IMR-90 (cell line): ENCODE results near the gene GBF1.

Experiments
- CEBPB ChIP-seq: IDR thresholded peaks from 2 replicates; pipeline ENCODE4 v1.6.1; 2012; ENCODE audit warnings: low read depth, low read length, improper control_type of control experiment
- CHD1 ChIP-seq: IDR thresholded peaks from 2 replicates; pipeline ENCODE4 v1.6.1; 2012; ENCODE audit warnings: low read depth, low read length, improper control_type of control experiment
- CTCF ChIP-seq: conservative IDR thresholded peaks from 2 replicates; pipeline ENCODE4 v1.5.1; 2012; ENCODE audit warnings: mild to moderate bottlenecking, low read depth, low read length, improper control_type of control experiment
- POLR2A ChIP-seq: IDR thresholded peaks from 2 replicates; pipeline ENCODE4 v1.6.1; 2012; ENCODE audit warnings: mild to moderate bottlenecking, low read depth, low read length

GRCh38 chr10:102424145-102424544, 178.8 kb downstream of the GBF1 start:
- TF ChIP-seq CTCF = no peak
- TF ChIP-seq POLR2A = no peak
- TF ChIP-seq CHD1 = no peak
- no peak for TF ChIP-seq CEBPB
